Measurements from ENCODE around the gene BCAP31. TPM values are rescaled to one million over a fixed set of nuclear protein-coding genes. Genes with fewer than 3 reads are reported as not detected.
A peak's percentile ranks its signal among the peaks of the same experiment; 100 is the strongest.
"Not testable (repeated sequence)": the region's sequence is repeated elsewhere in the genome, so short reads cannot be mapped to it uniquely, and the experiment has no call there.

Gene BCAP31
- total RNA-seq, 2 donors from 2014 or later, result 82.7 to 104 TPM

DNA sequence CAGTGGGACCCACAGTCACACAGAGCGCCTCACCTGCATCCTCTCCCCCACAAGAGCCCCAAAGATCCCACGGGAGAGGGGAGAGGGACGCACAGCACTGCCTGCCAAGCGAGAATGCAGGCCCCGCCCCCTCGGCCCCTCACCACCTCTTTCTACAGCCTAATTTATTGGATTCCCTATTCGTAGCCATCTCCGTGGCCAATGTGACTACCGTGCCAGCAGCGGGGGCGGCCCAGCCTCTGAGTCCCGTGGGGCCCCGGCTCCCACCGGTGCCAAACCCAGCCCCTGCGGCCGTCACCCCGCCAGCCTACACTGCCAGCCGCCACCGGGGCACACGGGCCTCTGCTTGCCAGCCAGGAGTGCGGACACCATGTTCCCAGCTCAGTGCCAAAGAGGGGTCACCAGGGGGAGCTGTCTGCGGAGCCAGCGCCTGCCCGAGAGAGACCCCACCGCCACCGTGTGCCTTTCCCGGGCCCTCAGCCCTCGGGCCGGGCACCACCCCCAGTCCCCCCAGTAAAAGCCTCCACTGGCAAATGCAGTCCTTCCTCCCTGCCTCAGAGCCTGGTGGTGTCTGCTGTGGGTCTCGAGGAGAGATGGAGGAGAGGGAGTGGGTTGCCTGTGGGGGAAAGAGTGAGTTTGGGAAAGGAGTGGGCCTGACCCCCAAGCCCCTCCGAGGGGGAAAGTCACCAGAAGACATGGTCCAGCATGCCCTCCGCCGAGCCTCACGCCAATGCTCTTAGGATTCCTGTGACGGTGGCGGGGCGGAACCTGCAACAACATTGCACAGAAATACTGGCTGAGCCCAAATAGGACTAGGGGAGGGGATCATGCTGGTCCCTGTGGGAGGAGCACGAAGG lies 20.3 kb upstream of the BCAP31 start:
- H3K27me3 ChIP-seq (replicated peaks; ENCODE audit: insufficient read depth), result no peaks in the 10 kb centered on the region
- H3K36me3 ChIP-seq, result peaks cover 3% of the 10 kb centered on the region
- ATAC-seq (ENCODE audit: insufficient number of reproducible peaks, low FRiP score, low read depth) (no peak), DNase-seq (ENCODE audit: low spot score) (no peak)
- H3K27ac ChIP-seq, result peak overlapping the region; percentile 84 to 88
- H3K4me3 ChIP-seq, result peak overlapping the region; percentile 62
- TF ChIP-seq CTCF (IDR thresholded peaks at IDR 0.05), result no peak
- no peaks in the 10 kb centered on the region for H3K9me3 ChIP-seq
- peaks cover 0 to 5% of the 10 kb centered on the region in 2 donors for H3K4me1 ChIP-seq (ENCODE audit: control insufficient read depth in 1 of 2, low read depth in 2 of 2)

DNA sequence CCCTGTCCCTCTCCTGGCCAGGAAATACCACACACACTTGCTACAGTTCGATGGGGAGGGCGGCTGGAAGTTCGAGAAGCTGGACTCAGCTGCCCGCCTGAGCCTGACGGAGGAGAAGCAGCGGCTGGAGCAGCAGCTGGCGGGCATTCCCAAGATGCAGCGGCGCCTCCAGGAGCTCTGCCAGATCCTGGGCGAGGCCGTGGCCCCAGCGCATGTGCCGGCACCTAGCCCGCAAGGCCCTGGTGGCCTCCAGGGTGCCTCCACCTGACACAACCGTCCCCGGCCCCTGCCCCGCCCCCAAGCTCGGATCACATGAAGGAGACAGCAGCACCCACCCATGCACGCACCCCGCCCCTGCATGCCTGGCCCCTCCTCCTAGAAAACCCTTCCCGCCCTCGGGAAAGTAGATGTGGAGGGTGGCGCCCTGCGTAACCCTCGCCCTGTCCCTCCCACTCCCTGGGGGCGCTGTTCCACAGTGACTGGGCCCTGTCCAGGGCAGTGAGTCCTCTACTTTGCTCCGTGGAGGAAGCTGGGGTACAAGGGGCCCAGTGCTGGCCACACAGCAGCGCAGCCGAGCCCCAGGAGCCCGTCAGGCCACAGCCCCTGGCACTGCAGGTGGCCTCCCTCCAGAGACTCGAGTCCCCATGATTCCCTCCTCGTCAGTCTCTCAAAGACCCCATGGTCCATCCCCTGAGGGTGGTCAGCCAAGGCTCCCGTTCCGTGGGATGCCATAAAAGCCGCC lies 19.5 kb upstream of the BCAP31 start:
- DNase-seq (ENCODE audit: low spot score); H3K4me1 ChIP-seq (ENCODE audit: control insufficient read depth in 1 of 2, low read depth in 2 of 2); H3K9me3 ChIP-seq; ATAC-seq (ENCODE audit: insufficient number of reproducible peaks, low FRiP score, low read depth); H3K27me3 ChIP-seq (replicated peaks; ENCODE audit: insufficient read depth); H3K36me3 ChIP-seq: not testable (repeated sequence)
- peak overlapping the region; percentile 84 to 88 for H3K27ac ChIP-seq
- peak overlapping the region; percentile 62 for H3K4me3 ChIP-seq

DNA sequence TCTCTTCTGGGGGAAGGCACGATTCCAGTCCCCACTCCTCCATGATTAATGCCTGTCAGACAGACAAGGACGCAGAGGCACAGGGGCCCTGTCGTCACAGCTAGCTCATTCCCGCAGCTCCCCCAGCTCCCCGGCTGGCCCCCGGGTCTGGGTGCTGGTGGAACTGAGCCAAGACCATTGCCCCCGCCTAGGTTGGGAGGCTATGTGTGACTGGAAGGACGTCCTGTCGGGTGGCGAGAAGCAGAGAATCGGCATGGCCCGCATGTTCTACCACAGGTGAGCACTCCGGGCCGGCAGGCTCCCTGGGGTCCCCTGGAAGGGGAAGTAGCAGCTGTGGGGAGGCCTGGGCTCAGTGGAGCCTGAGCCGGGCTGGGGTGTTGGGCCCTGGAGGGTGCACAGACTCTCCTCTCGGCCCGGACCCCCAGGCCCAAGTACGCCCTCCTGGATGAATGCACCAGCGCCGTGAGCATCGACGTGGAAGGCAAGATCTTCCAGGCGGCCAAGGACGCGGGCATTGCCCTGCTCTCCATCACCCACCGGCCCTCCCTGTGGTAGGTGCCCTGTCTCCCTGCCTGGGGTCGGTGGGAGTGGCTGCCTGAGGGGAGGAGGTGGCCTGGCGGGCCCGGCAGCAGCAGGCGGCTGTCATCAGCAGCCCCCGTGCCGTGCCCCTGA lies 18.7 kb upstream of the BCAP31 start:
- H3K9me3 ChIP-seq; ATAC-seq (ENCODE audit: insufficient number of reproducible peaks, low FRiP score, low read depth); DNase-seq (ENCODE audit: low spot score); H3K27me3 ChIP-seq (replicated peaks; ENCODE audit: insufficient read depth); H3K4me1 ChIP-seq (ENCODE audit: control insufficient read depth in 1 of 2, low read depth in 2 of 2); H3K36me3 ChIP-seq: not testable (repeated sequence)
- Histone ChIP-seq H3K27ac (peak overlapping the region; percentile 50 to 88), H3K4me3 (peak overlapping the region; percentile 62)

GRCh38 chrX:153742111-153742510 lies 17.9 kb upstream of the BCAP31 start:
- not testable (repeated sequence) for DNase-seq (ENCODE audit: low spot score); ATAC-seq (ENCODE audit: insufficient number of reproducible peaks, low FRiP score, low read depth); H3K36me3 ChIP-seq; H3K4me1 ChIP-seq (ENCODE audit: control insufficient read depth in 1 of 2, low read depth in 2 of 2); H3K27me3 ChIP-seq (replicated peaks; ENCODE audit: insufficient read depth); H3K9me3 ChIP-seq; H3K4me3 ChIP-seq; H3K27ac ChIP-seq

DNA sequence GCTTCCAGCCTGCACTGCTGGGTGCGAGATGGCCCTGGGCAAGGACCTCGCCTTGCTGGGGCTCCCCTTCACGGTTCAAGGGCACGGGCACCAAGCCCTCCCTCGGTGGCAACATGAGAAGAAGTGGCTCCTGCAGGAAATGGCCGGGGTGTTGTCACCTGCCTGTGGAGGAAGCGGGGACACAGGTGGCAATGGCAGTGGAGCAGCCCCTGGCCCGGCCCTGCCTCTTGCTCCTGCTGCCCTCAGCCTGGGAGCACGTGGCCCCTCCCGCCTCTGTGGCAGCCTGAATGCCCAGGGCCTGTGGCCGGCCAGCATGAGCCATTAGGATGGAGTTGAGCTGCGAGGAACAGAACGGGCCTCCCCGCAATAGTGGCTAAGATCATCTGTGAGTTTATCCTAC lies 17.3 kb upstream of the BCAP31 start:
- H3K4me3 ChIP-seq, result no peak overlapping the region
- ATAC-seq (ENCODE audit: insufficient number of reproducible peaks, low FRiP score, low read depth), result no peak
- H3K27me3 ChIP-seq (replicated peaks; ENCODE audit: insufficient read depth), result no peaks in the 10 kb centered on the region
- H3K4me1 ChIP-seq (ENCODE audit: control insufficient read depth in 1 of 2, low read depth in 2 of 2), result peaks cover 0 to 5% of the 10 kb centered on the region in 2 donors
- TF ChIP-seq CTCF (IDR thresholded peaks at IDR 0.05), result no peak
- H3K9me3 ChIP-seq, result no peaks in the 10 kb centered on the region
- H3K27ac ChIP-seq, result no peak overlapping the region
- H3K36me3 ChIP-seq, result peaks cover 7% of the 10 kb centered on the region
- no peak for DNase-seq (ENCODE audit: low spot score)

- no peak for TF ChIP-seq CTCF (IDR thresholded peaks at IDR 0.05)
- H3K27ac ChIP-seq, result no peak overlapping the region
- no peak for DNase-seq (ENCODE audit: low spot score)
- peaks cover 8% of the 10 kb centered on the region for H3K36me3 ChIP-seq
- H3K4me1 ChIP-seq (ENCODE audit: control insufficient read depth in 1 of 2, low read depth in 2 of 2), result peaks cover 0 to 5% of the 10 kb centered on the region in 2 donors
- no peaks in the 10 kb centered on the region for H3K9me3 ChIP-seq
- no peak overlapping the region for H3K4me3 ChIP-seq
- no peak for ATAC-seq (ENCODE audit: insufficient number of reproducible peaks, low FRiP score, low read depth)
- H3K27me3 ChIP-seq (replicated peaks; ENCODE audit: insufficient read depth), result no peaks in the 10 kb centered on the region
Measured at GRCh38 chrX:153740631-153741222, 16.5 kb upstream of the BCAP31 start.

All from thoracic aorta (tissue), 2 donors.